ENCODE measurements around the gene FLYWCH1.

The FLYWCH1 gene

GRCh38 chr16:2985893-2986355, 74.2 kb downstream of the FLYWCH1 start:
- no peak for DNase-seq (ENCODE audit: low read depth in 2 of 2)

DNA sequence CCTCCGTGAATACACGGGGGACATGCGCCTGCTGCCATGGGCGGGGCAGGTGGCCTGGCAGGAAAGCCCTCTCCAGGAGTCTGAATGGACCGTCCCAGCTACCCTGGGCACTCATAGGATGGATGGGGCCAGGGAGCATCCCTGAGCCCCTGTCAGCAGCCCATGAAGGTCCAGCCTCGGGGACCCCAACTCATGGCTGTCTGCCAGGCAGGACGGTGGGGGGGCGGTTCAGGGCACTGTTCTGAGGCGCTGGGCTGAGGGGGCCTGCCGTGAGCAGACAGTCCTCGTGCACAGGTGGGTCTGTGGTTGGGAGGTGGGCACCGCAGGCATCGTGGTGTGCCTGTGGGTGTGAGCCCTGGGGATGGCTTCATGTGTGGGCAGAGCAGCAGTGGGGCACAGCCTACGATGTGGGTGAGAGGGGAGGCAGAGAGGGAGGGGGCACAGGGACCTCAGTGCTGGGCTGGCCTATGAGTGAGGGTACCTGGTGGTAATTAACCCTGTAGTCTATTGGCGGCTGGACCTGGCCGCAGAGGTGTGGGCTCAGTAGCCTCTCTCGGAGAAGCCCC, 75.0 kb downstream of the FLYWCH1 start:
- no peak for DNase-seq (ENCODE audit: low read depth in 2 of 2)

DNA sequence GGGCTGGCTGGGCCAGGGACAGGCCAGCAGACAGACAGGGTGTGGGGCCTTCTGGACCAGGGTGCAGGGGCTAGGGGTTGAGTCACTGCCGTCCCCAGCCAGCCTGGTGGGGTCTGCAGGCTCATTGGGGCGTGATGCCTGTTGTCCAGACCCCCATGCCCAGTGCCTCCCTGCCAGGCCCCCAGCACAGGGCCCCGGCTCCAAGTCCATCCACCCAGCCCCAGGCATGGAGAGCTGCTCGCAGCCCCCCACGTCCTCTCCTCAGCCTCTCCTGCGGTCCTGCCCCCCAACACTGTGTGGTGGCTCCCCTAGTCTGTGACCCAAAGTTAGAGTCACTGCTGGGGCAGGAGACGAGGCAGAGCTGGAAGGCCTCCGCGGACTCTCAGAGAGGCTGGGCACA, 75.6 kb downstream of the FLYWCH1 start:
- no peak for DNase-seq (ENCODE audit: low read depth in 2 of 2)

GRCh38 chr16:2987833-2988232, 76.1 kb downstream of the FLYWCH1 start:
- DNase-seq (ENCODE audit: low read depth in 2 of 2): no peak

DNA sequence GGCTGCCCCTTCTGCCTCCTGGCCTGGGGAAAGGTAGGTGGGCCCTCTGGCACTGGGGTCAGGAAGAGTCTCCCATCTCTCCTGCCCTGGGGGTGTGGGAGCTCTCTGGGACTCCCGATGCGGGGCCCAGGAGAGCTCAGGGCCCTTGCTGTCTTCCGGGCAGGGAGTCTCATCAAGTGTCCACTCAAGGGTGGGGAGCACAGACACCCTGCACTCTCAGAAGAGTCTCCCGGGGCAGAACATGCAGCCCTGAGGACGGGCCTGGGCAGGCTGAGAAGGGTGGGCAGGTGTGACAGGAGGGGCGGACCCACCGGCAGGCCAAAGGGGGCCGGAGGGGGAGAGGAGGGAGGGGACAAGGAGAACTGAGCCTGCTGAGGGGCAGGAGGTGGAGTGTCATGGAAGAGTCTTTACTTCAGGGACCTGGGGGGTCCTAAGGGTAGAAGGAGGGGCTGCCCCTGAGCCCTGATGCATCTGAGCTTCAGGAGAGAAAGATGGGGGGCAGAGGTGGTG, 76.9 kb downstream of the FLYWCH1 start:
- no peak for DNase-seq (ENCODE audit: low read depth in 2 of 2)

- no peak for DNase-seq (ENCODE audit: low read depth in 2 of 2)
Observed at GRCh38 chr16:2990891-2991290, 79.2 kb downstream of the FLYWCH1 start.

GRCh38 chr16:2991566-2992261, 80.0 kb downstream of the FLYWCH1 start:
- no peak for DNase-seq (ENCODE audit: low read depth in 2 of 2)

GRCh38 chr16:2992383-2993081, 80.8 kb downstream of the FLYWCH1 start:
- no peak for DNase-seq (ENCODE audit: low read depth in 2 of 2)

GRCh38 chr16:2996298-2996697, 84.6 kb downstream of the FLYWCH1 start:
- DNase-seq (ENCODE audit: low read depth in 2 of 2): no peak

DNA sequence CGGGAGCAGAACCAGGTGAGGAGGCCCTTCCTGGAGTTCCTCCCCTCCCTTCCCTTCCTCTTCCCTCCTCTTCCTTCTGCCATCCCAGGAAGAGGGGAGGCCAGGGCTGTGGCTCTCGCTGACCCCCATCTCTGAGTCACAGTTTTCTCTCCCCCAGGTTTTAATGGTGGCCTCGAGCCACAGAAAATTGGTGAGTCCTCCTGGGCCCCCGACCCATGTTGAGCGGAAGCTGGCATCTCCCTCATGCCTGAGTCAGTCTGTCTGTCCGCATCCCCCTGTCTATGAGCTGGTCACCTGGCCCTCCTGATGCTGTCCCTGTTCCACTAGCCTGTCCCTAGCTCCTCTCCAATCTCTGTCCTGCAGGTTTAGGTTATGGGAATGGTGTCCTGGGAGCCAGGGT, 88.2 kb downstream of the FLYWCH1 start:
- DNase-seq (ENCODE audit: low read depth in 2 of 2): no peak

GRCh38 chr16:3000540-3000939, 88.8 kb downstream of the FLYWCH1 start:
- DNase-seq (ENCODE audit: low read depth in 2 of 2): no peak
